Measurements from ENCODE around the gene RESP18.

RESP18 gene

GRCh38 chr2:219279151-219279915, 53.2 kb downstream of the RESP18 start, which contains the start of gene DNAJB2 (continued):
- TF ChIP-seq ZNF280D (tag by site-specific recombination; IDR thresholded peaks at IDR 0.05) (no peak), ZNF214 (tag by site-specific recombination; IDR thresholded peaks at IDR 0.05; ENCODE audit: borderline replicate concordance) (no peak), ZBTB21 (tag by site-specific recombination; IDR thresholded peaks at IDR 0.05) (peak; percentile 90), ZXDB (tag by site-specific recombination; IDR thresholded peaks at IDR 0.05) (peak; percentile 79), ZNF560 (tag by site-specific recombination; IDR thresholded peaks at IDR 0.05; ENCODE audit: borderline replicate concordance) (no peak), GLIS1 (tag by site-specific recombination; IDR thresholded peaks at IDR 0.05) (peak; percentile 82), EGR2 (tag by site-specific recombination; IDR thresholded peaks at IDR 0.05; ENCODE audit: low read depth) (peak; percentile 83; the same call in 1 of the 2 replicates), ZNF664 (tag by site-specific recombination; IDR thresholded peaks at IDR 0.05) (no peak), ZNF670 (tag by site-specific recombination; IDR thresholded peaks at IDR 0.05; ENCODE audit: low read depth) (no peak), ZBTB48 (tag by site-specific recombination; IDR thresholded peaks at IDR 0.05) (no peak), ZNF184 (tag by site-specific recombination; IDR thresholded peaks at IDR 0.05) (0 out of 2 replicates have a peak, but pooled peaks have one; percentile 28), ZBTB26 (tag by site-specific recombination; optimal IDR thresholded peaks at IDR 0.05) (peak; percentile 77), ZNF707 (tag by site-specific recombination; IDR thresholded peaks at IDR 0.05) (no peak), SP3 (tag by site-specific recombination; IDR thresholded peaks at IDR 0.05) (peak; percentile 90), CTCF (tag by site-specific recombination; IDR thresholded peaks at IDR 0.05) (peak; percentile 87), ZNF596 (tag by site-specific recombination; IDR thresholded peaks at IDR 0.05) (0 out of 2 replicates have a peak, but pooled peaks have one; percentile 31), RBAK (tag by site-specific recombination; IDR thresholded peaks at IDR 0.05) (no peak), ZNF704 (tag by site-specific recombination; IDR thresholded peaks at IDR 0.05) (no peak), ZNF585B (tag by site-specific recombination; IDR thresholded peaks at IDR 0.05) (no peak), ZNF580 (tag by site-specific recombination; IDR thresholded peaks at IDR 0.05) (no peak), TRIM28 (IDR thresholded peaks at IDR 0.05; ENCODE audit: borderline replicate concordance, low read length) (no peak), ZSCAN18 (tag by site-specific recombination; IDR thresholded peaks at IDR 0.05) (no peak), ZNF600 (tag by site-specific recombination; IDR thresholded peaks at IDR 0.05) (0 out of 2 replicates have a peak, but pooled peaks have one; percentile 1), ZNF366 (tag by site-specific recombination; conservative IDR thresholded peaks at IDR 0.05) (no peak), ZSCAN30 (tag by site-specific recombination; IDR thresholded peaks at IDR 0.05) (peak; percentile 72; the same call in 1 of the 2 replicates), ZNF76 (tag by site-specific recombination; IDR thresholded peaks at IDR 0.05; ENCODE audit: borderline replicate concordance, low read depth) (peak; percentile 90), ZNF830 (tag by site-specific recombination; IDR thresholded peaks at IDR 0.05; ENCODE audit: low read depth) (no peak), KLF1 (tag by site-specific recombination; IDR thresholded peaks at IDR 0.05) (peak; percentile 76), ZFP3 (tag by site-specific recombination; IDR thresholded peaks at IDR 0.05; ENCODE audit: low read depth) (no peak), KLF7 (tag by site-specific recombination; IDR thresholded peaks at IDR 0.05; ENCODE audit: borderline replicate concordance) (no peak), ZNF335 (tag by site-specific recombination; conservative IDR thresholded peaks at IDR 0.05) (no peak; the same call in 1 of the 2 replicates), ZNF521 (tag by site-specific recombination; IDR thresholded peaks at IDR 0.05) (no peak)

Data from HEK293 (cell line).